Hematopoietic multipotent progenitor cell treated with erythropoietin and hydrocortisone succinate and interleukin-3 and kit ligand, for 4 days (in vitro differentiated cells): ENCODE data around the gene MAN1B1.

ENCODE experiments used
- DNase-seq: peaks from one replicate; pipeline ENCODE4 v3.0.0-alpha.2; 2015

The MAN1B1 gene

GRCh38 chr9:137086531-137087408 lies at the start of gene MAN1B1:
MAN1B1 (plus strand) TSS chr9:137086985; CDS start chr9:137087000, 15 bp downstream.
- peak; percentile 99 for DNase-seq

GRCh38 chr9:137037035-137037434 lies 49.8 kb upstream of the MAN1B1 start:
- no peak for DNase-seq

- no peak for DNase-seq
Measured at GRCh38 chr9:137037483-137037882, 49.3 kb upstream of the MAN1B1 start.

GRCh38 chr9:137038916-137039315 lies 47.9 kb upstream of the MAN1B1 start:
- no peak for DNase-seq

- no peak for DNase-seq
Measured at GRCh38 chr9:137039611-137040366, 47.0 kb upstream of the MAN1B1 start.

- no peak for DNase-seq
Measured at GRCh38 chr9:137040568-137040967, 46.2 kb upstream of the MAN1B1 start.

GRCh38 chr9:137041124-137041523 lies 45.7 kb upstream of the MAN1B1 start:
- no peak for DNase-seq

GRCh38 chr9:137042751-137043727 lies 43.7 kb upstream of the MAN1B1 start:
- no peak for DNase-seq

- no peak for DNase-seq
Measured at GRCh38 chr9:137044037-137044436, 42.7 kb upstream of the MAN1B1 start.

GRCh38 chr9:137044502-137045177 lies 42.1 kb upstream of the MAN1B1 start:
- DNase-seq, result no peak

- no peak for DNase-seq
Measured at GRCh38 chr9:137045294-137046087, 41.3 kb upstream of the MAN1B1 start.

GRCh38 chr9:137046088-137046787 lies 40.5 kb upstream of the MAN1B1 start, which contains the start of gene NPDC1:
NPDC1 (minus strand) TSS chr9:137046177; CDS start chr9:137045989, 188 bp downstream.
- peak; percentile 90 for DNase-seq

- peak; percentile 46 for DNase-seq
Measured at GRCh38 chr9:137048655-137049543, 37.9 kb upstream of the MAN1B1 start.

GRCh38 chr9:137049544-137050449 lies 37.0 kb upstream of the MAN1B1 start:
- peak; percentile 84 for DNase-seq

GRCh38 chr9:137050570-137050969 lies 36.2 kb upstream of the MAN1B1 start:
- DNase-seq, result no peak

GRCh38 chr9:137051145-137051724 lies 35.5 kb upstream of the MAN1B1 start:
- no peak for DNase-seq

- no peak for DNase-seq
Measured at GRCh38 chr9:137052293-137052692, 34.5 kb upstream of the MAN1B1 start.
